HEK293T (cell line): ENCODE data around the gene MAST4.
"Not testable (repeated sequence)": the region's sequence is repeated elsewhere in the genome, so short reads cannot be mapped to it uniquely, and the experiment has no call there.

Experiments
- CTCF ChIA-PET: fragments of 350-600 bp; formaldehyde crosslinking; extraction: SDS; loops from one replicate; lab custom pipeline; 2021; ENCODE audit warnings: antibody characterized with exemption, inconsistent platforms; lab: Yijun Ruan, JAX
- POLR2A ChIA-PET: fragments of 350-600 bp; formaldehyde crosslinking; extraction: SDS; loops from one replicate; lab custom pipeline; 2020; ENCODE audit warnings: antibody characterized with exemption, inconsistent platforms; lab: Yijun Ruan, JAX
- DNase-seq: peaks from one replicate; pipeline ENCODE4 v3.0.0; 2012; ENCODE audit warnings: mixed read lengths; ENCODE audit errors: extremely low spot score
- ARNT ChIP-seq: fragments of 450-650 bp; IDR thresholded peaks from 2 replicates; pipeline ENCODE4 v1.6.1; 2017; ENCODE audit warnings: mild to moderate bottlenecking
- BHLHE40 ChIP-seq: fragments of 450-650 bp; IDR thresholded peaks from 2 replicates; pipeline ENCODE4 v1.6.1; 2016; ENCODE audit warnings: mild to moderate bottlenecking, moderate library complexity, borderline replicate concordance
- CTBP1 ChIP-seq: fragments of 450-650 bp; IDR thresholded peaks from 2 replicates; pipeline ENCODE4 v1.6.1; 2016; ENCODE audit warnings: borderline replicate concordance
- ELF4 ChIP-seq: fragments of 450-650 bp; IDR thresholded peaks from 2 replicates; pipeline ENCODE4 v1.6.1; 2017; ENCODE audit warnings: antibody characterized with exemption
- FOXA1 ChIP-seq: fragments of 450-650 bp; IDR thresholded peaks from 2 replicates; pipeline ENCODE4 v1.6.1; 2016; ENCODE audit warnings: mild to moderate bottlenecking
- FOXK2 ChIP-seq: fragments of 450-650 bp; IDR thresholded peaks from 2 replicates; pipeline ENCODE4 v1.6.1; 2016; ENCODE audit warnings: mild to moderate bottlenecking
- FOXM1 ChIP-seq: fragments of 450-650 bp; IDR thresholded peaks from 2 replicates; pipeline ENCODE4 v1.6.1; 2017; ENCODE audit warnings: mild to moderate bottlenecking, borderline replicate concordance
- HDGF ChIP-seq: fragments of 450-650 bp; IDR thresholded peaks from 2 replicates; pipeline ENCODE4 v1.6.1; 2017; ENCODE audit warnings: antibody characterized with exemption, borderline replicate concordance
- L3MBTL2 ChIP-seq: fragments of 450-650 bp; conservative IDR thresholded peaks from 2 replicates; pipeline ENCODE4 v1.6.1; 2016; ENCODE audit warnings: mild to moderate bottlenecking
- LEF1 ChIP-seq: fragments of 450-650 bp; IDR thresholded peaks from 2 replicates; pipeline ENCODE4 v1.6.1; 2017; ENCODE audit warnings: mild to moderate bottlenecking, borderline replicate concordance
- NFRKB ChIP-seq: fragments of 450-650 bp; IDR thresholded peaks from 2 replicates; pipeline ENCODE4 v1.6.1; 2016; ENCODE audit warnings: mild to moderate bottlenecking, moderate library complexity
- SP1 ChIP-seq: fragments of 450-650 bp; IDR thresholded peaks from 2 replicates; pipeline ENCODE4 v1.6.1; 2017
- SUZ12 ChIP-seq: fragments of 450-650 bp; IDR thresholded peaks from 2 replicates; pipeline ENCODE4 v1.6.1; 2016; ENCODE audit warnings: mild to moderate bottlenecking
- TARDBP ChIP-seq: fragments of 450-650 bp; IDR thresholded peaks from 2 replicates; pipeline ENCODE4 v1.6.1; 2016
- ZNF384 ChIP-seq: fragments of 450-650 bp; IDR thresholded peaks from 2 replicates; pipeline ENCODE4 v1.6.1; 2016
- TF ChIP-seq, protein P1 (sequence below): fragments of 450-650 bp; IDR thresholded peaks from 2 replicates; pipeline ENCODE4 v1.6.1; 2016

MAST4 gene

DNA sequence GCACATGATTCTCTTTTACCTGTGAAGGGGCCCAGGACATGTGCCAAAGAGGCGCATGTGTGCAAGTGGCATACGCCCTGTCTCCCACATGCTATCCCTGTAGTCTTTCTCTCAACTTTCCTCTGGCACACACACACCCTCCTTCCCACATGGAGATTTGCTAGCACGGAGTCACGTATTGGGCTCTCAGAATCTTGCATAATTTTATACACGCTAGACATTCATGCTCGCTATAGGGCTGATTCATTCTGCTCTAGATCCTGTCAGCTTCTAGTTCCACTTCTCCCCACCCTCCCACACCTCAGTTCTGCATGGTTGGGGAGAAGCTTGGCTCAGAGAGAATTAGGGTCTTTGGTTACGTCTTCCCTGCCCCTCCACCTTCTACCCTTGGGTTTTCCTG lies 527.6 kb downstream of the MAST4 start:
- CTCF ChIA-PET = no interaction called here
- POLR2A ChIA-PET = no interaction called here
- DNase-seq = no peak
- TF ChIP-seq SUZ12 (no peak), ARNT (no peak), LEF1 (no peak), FOXK2 (no peak), SP1 (no peak), BHLHE40 (no peak), ELF4 (no peak), ZNF384 (no peak), FOXA1 (no peak), CTBP1 (no peak), TARDBP (no peak), FOXM1 (no peak), HDGF (no peak), L3MBTL2 (no peak), NFRKB (no peak)
- TF ChIP-seq, protein P1, sequence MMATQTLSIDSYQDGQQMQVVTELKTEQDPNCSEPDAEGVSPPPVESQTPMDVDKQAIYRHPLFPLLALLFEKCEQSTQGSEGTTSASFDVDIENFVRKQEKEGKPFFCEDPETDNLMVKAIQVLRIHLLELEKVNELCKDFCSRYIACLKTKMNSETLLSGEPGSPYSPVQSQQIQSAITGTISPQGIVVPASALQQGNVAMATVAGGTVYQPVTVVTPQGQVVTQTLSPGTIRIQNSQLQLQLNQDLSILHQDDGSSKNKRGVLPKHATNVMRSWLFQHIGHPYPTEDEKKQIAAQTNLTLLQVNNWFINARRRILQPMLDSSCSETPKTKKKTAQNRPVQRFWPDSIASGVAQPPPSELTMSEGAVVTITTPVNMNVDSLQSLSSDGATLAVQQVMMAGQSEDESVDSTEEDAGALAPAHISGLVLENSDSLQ = no peak

DNA sequence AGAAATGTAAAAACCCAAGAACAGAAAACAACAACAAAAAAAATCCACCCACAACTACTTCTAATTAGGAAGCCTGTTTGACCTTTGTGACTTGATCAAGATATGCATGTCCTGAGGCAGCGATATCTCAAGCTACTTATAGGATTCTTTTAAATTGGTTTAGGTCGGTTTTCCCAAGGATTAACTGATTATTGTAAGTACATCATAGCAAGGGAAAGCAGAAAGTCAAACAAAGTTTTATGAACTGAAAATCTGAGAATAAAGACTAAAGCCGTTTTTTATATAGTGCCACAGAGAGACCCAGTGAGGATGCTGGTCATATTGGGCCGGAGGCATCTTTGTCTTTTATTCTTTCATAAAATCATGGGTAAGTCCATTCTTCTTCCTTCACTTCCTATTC lies 528.4 kb downstream of the MAST4 start:
- TF ChIP-seq FOXM1 (no peak), BHLHE40 (no peak), HDGF (no peak), ELF4 (no peak), FOXA1 (no peak), L3MBTL2 (no peak), ARNT (no peak), LEF1 (no peak), TARDBP (no peak), SUZ12 (no peak), CTBP1 (no peak), NFRKB (no peak), ZNF384 (no peak)
- TF ChIP-seq, protein P1 = no peak
- POLR2A ChIA-PET = no interaction called here
- CTCF ChIA-PET = no interaction called here

DNA sequence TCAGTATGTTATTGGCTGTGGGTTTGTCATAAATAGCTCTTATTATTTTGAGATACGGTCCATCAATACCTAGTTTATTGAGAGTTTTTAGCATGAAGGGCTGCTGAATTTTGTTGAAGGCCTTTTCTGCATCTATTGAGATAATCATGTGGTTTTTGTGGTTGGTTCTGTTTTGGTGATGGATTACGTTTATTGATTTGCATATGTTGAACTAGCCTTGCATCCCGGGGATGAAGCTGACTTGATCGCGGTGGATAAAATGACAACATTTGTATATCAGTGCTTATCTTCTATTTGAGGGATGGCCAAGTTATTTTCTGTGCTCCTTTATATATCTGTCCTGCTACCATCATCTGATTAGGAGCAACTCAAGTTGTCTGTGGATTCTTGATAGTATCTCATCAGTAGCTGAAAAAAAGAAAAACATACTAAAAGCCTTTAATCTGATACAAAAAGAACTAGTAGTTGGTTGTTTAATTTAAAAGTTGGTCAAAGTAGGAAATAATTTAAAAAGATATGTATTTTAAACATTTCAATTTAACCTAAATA lies 531.2 kb downstream of the MAST4 start:
- POLR2A ChIA-PET, DNase-seq, CTCF ChIA-PET: not testable (repeated sequence)

More for the DNA sequence above, 528.4 kb downstream of the MAST4 start:
- DNase-seq = no peak

DNA sequence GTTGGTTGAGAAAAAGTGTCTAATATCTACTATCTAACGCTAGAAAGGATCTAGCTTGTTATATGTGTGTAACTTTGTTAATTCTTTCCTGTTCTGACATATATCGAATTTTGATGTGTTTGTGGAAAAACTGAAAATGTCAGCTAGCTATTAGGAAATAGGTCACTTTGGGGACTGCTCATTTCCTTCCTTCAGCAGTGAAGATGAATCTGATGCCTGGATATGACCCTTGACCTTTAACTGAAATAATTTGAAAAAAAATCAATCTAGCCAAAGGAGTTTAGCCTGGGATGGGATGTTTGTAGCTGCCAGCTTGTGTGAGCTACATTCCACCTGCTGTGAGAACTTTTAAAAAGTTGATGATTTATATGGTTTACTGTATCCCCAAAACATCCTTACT lies 533.6 kb downstream of the MAST4 start:
- POLR2A ChIA-PET = no interaction called here
- CTCF ChIA-PET = no interaction called here
- DNase-seq = no peak
- TF ChIP-seq FOXA1 (no peak), ARNT (no peak), CTBP1 (no peak), TARDBP (no peak), SUZ12 (no peak), BHLHE40 (no peak), LEF1 (no peak), FOXM1 (no peak), ZNF384 (no peak)

DNA sequence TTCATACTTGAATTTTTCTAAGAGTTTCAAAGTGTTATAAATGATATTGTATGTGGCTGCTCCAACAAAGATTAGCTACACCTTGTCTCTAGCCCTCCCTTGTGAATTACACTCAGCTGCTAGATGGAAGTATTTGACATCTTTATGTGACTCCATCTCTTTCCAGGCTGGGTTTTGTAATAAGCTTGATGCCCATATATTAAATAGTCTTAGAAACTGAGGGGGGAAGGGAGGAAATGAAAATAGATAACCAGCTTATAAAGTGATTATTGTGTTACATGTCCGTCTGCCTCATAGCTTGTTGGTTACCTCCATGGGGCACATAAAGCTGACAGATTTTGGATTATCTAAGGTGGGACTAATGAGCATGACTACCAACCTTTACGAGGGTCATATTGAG lies 537.0 kb downstream of the MAST4 start:
- DNase-seq = no peak
- TF ChIP-seq SUZ12 = no peak
- TF ChIP-seq BHLHE40 = no peak
- TF ChIP-seq, protein P1 = no peak
- no peak for TF ChIP-seq ARNT
- TF ChIP-seq FOXK2 = no peak
- no peak for TF ChIP-seq SP1
- no peak for TF ChIP-seq ZNF384
- TF ChIP-seq FOXM1 = no peak
- TF ChIP-seq LEF1 = no peak
- TF ChIP-seq L3MBTL2 = no peak
- TF ChIP-seq TARDBP = no peak
- TF ChIP-seq ELF4 = no peak
- ChIA-PET CTCF (no interaction called here), POLR2A (no interaction called here)

DNA sequence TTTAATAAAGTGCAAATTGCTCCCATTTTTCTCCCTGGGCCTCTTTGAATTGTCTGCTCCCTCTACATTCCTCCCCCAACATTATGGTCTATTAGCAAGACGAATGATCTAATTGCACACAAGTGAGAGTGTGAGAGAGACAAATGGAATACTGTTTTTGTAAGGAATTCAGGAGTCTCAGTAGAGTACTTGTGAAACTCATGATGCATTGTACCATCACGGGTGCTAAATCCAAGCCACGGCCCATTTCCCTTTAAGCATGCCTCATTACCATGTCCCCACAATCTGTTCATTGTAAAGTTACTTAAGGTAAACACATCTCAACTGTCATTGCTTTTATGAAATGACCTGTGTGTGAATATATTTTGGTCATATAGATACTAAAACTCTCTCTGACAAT lies 537.6 kb downstream of the MAST4 start:
- POLR2A ChIA-PET = no interaction called here
- CTCF ChIA-PET = no interaction called here
- TF ChIP-seq NFRKB (no peak), ELF4 (no peak), BHLHE40 (no peak), ZNF384 (no peak), TARDBP (no peak), HDGF (no peak), FOXM1 (no peak), SUZ12 (no peak), CTBP1 (no peak)
- TF ChIP-seq, protein P1 = no peak
- DNase-seq = no peak
